Right lobe of liver (tissue), 6 donors: ENCODE results near the gene WFIKKN2. TPM values are rescaled to one million over a fixed set of nuclear protein-coding genes. Genes with fewer than 3 reads are reported as not detected.
A peak's percentile ranks its signal among the peaks of the same experiment; 100 is the strongest.

Experiments
- ATAC-seq, 4 donors: fragments of 200-7000 bp; cut with Tn5 transposase; one replicate each; pipeline ENCODE4 v1.9.1; 2020; ENCODE audit warnings: mild to moderate bottlenecking in 4 of 4, moderate library complexity in 4 of 4
- DNase-seq, 3 donors: peaks; one replicate each; pipeline ENCODE4 v3.0.0-alpha.2; 2020
- H3K27ac ChIP-seq, 3 donors: fragments of 200-600 bp; one replicate each; pipeline ENCODE4 v1.8.0; 2022
- H3K27me3 ChIP-seq, 2 donors: fragments of 200-600 bp; one replicate each; pipeline ENCODE4 v1.8.0; 2022
- H3K36me3 ChIP-seq, 4 donors: fragments of 200-600 bp; sonication (generic) in 1 of 4; one replicate each; pipeline versions ENCODE4 v1.5.1 to v1.8.0; 2017 to 2022; ENCODE audit warnings: control low read depth in 1 of 4
- H3K4me1 ChIP-seq, 4 donors: fragments of 200-600 bp; sonication (generic) in 1 of 4; one replicate each; pipeline versions ENCODE4 v1.5.1 to v1.8.0; 2017 to 2022; ENCODE audit warnings: control low read depth in 1 of 4
- H3K4me3 ChIP-seq, 3 donors: fragments of 200-600 bp; one replicate each; pipeline ENCODE4 v1.8.0; 2022
- H3K9me3 ChIP-seq, 4 donors: fragments of 200-600 bp; sonication (generic) in 1 of 4; one replicate each; pipeline versions ENCODE4 v1.5.1 to v1.8.0; 2017 to 2022; ENCODE audit warnings: control low read depth in 1 of 4
- CTCF ChIP-seq, 4 donors: fragments of 200-600 bp in 3 of 4; fragments of 450-650 bp in 1 of 4; IDR thresholded peaks; one replicate each; pipeline versions ENCODE4 v1.5.1 to v1.8.0; 2016 to 2022; ENCODE audit warnings: antibody characterized with exemption in 4 of 4, mild to moderate bottlenecking in 2 of 4
- POLR2A ChIP-seq: fragments of 450-650 bp; IDR thresholded peaks from one replicate; pipeline ENCODE4 v1.6.1; 2017; ENCODE audit warnings: antibody characterized with exemption, mild to moderate bottlenecking
- WGBS: methylation state at CpG from one replicate; pipeline ENCODE4 v1.1.6; 2018; ENCODE audit warnings: low coverage, low lambda C conversion rate; ENCODE audit not compliant: insufficient coverage; ENCODE audit errors: missing lambda C conversion rate; 5-methylcytosine and 5-hydroxymethylcytosine counted together
- intact Hi-C, 2 donors: fragments of 100-400 bp; cut with DNase I; formaldehyde crosslinking; loops; one replicate each; pipeline versions ENCODE4 v1.11.2 to v1.14.1; 2022
- total RNA-seq, 6 experiments: library from RNA; depleted of rRNA in 2 of 6; stranded (reverse); fragments of >200 nt in 2 of 6; fragmentation: NEBNext Ultra II Directional in 3 of 6; extraction: Animal tissue kit (Norgen Biotek cat#: 25700) in 3 of 6; gene quantifications; one replicate each; pipeline versions ENCODE4 v1.1.0 to v1.2.4, GENCODE V29; 2016 to 2023
- donor health status: DM: no; HTN: yes; CAD: no.
- donor health status: DM: no; HTN: no; CAD: no.
- donor health status: DM: no; HTN: no; CAD: no.
- donor health status: DM: no; HTN: yes; CAD: no.
- donor health status: DM: no; HTN: yes; CAD: no.

Gene WFIKKN2
- total RNA-seq, 6 experiments from 2014 or later = not detected

- intact Hi-C loops = loop anchor here in 1 of 2 donors (5.0 kb wide), 1 partner anchor 84 kb away; no protein-coding TSS in a partner anchor
- Histone ChIP-seq H3K4me3 (peak overlapping the region; percentile 20 to 73 (median 68)), H3K4me1 (peaks cover 0 to 12% (median 3%) of the 10 kb centered on the region in 4 donors), H3K9me3 (no peaks in the 10 kb centered on the region), H3K27me3 (no peaks in the 10 kb centered on the region), H3K27ac (peak overlapping the region in 2 of 3 donors; percentile 96 to 100), H3K36me3 (peaks cover 0 to 27% (median 14%) of the 10 kb centered on the region in 4 donors)
- peak in 1 of 4 donors; percentile 12 for ATAC-seq
- DNase-seq = peak in 1 of 3 donors; percentile 57
- 29% methylated on average over 9 of the region's 11 CpGs for WGBS
- peak; percentile 47 to 59 (median 50) for TF ChIP-seq CTCF (IDR thresholded peaks at IDR 0.05)
- TF ChIP-seq POLR2A = no peak
Measured at GRCh38 chr17:50863221-50863843, 27.9 kb downstream of the WFIKKN2 start.

GRCh38 chr17:50863931-50864330 lies 28.5 kb downstream of the WFIKKN2 start:
- no peak for ATAC-seq
- H3K36me3 ChIP-seq = peaks cover 0 to 27% (median 14%) of the 10 kb centered on the region in 4 donors
- H3K9me3 ChIP-seq = no peaks in the 10 kb centered on the region
- WGBS = 21% methylated on average over 3 of the region's 3 CpGs
- intact Hi-C loops = loop anchor here in 1 of 2 donors (5.0 kb wide), 1 partner anchor 83 kb away; no protein-coding TSS in a partner anchor
- TF ChIP-seq CTCF (IDR thresholded peaks at IDR 0.05) = no peak
- peak overlapping the region in 2 of 3 donors; percentile 96 to 100 for H3K27ac ChIP-seq
- H3K27me3 ChIP-seq = no peaks in the 10 kb centered on the region
- peak overlapping the region; percentile 68 to 79 (median 73) for H3K4me3 ChIP-seq
- DNase-seq = no peak
- peaks cover 0 to 12% (median 3%) of the 10 kb centered on the region in 4 donors for H3K4me1 ChIP-seq

- Histone ChIP-seq H3K27ac (peak overlapping the region; percentile 96 to 100 (median 96)), H3K4me3 (peak overlapping the region; percentile 68 to 79 (median 73)), H3K9me3 (no peaks in the 10 kb centered on the region), H3K4me1 (peaks cover 0 to 12% (median 3%) of the 10 kb centered on the region in 4 donors), H3K27me3 (no peaks in the 10 kb centered on the region), H3K36me3 (peaks cover 0 to 27% (median 14%) of the 10 kb centered on the region in 4 donors)
- TF ChIP-seq CTCF (IDR thresholded peaks at IDR 0.05) = no peak
- no peak for TF ChIP-seq POLR2A
- ATAC-seq (no peak), DNase-seq (no peak)
- WGBS = 6% methylated on average over 6 of the region's 6 CpGs
- intact Hi-C loops = loop anchor here (5.0 kb wide), 1 partner anchor 83 kb away; no protein-coding TSS in a partner anchor
Measured at GRCh38 chr17:50864747-50865059, 29.3 kb downstream of the WFIKKN2 start.

- peak; percentile 6 to 26 (median 12) for ATAC-seq
- H3K4me1 ChIP-seq = peaks cover 0 to 12% (median 3%) of the 10 kb centered on the region in 4 donors
- TF ChIP-seq CTCF (IDR thresholded peaks at IDR 0.05) (no peak), POLR2A (no peak)
- H3K27me3 ChIP-seq = no peaks in the 10 kb centered on the region
- peak overlapping the region; percentile 96 to 100 (median 96) for H3K27ac ChIP-seq
- H3K9me3 ChIP-seq = no peaks in the 10 kb centered on the region
- intact Hi-C loops = loop anchor here in 1 of 2 donors (5.0 kb wide), 1 partner anchor 82 kb away; no protein-coding TSS in a partner anchor
- peak overlapping the region; percentile 68 to 79 (median 73) for H3K4me3 ChIP-seq
- WGBS = under 1% methylated on average over 20 of the region's 50 CpGs
- peak; percentile 69 to 81 (median 76) for DNase-seq
- H3K36me3 ChIP-seq = peaks cover 0 to 27% (median 14%) of the 10 kb centered on the region in 4 donors
Measured at GRCh38 chr17:50865060-50865867, 29.9 kb downstream of the WFIKKN2 start.
